Measurements from ENCODE around the gene ASB17.

Gene ASB17

DNA sequence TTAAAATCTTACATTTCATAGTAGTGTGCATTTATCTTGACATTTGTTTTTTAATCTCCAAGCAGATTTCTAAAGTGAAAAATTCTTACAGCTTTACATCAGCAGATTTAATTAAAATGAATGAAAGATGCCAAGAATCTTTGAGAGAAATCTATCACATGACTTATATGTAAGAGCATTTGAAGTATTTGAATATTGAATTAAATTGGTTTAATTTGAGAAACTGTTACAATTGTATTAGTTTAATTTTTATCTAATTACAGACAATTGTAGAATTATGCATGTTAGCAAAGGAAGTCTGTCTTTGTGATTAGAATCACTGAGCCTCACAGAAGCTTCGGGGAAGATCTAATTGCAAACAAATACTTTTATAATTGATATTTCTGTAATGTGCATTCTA lies 52.2 kb downstream of the ASB17 start:
- no peaks in the 10 kb centered on the region for H3K9me3 ChIP-seq
- no peak overlapping the region for H3K4me3 ChIP-seq
- intact Hi-C loops (cut with DNase I; ENCODE audit: low total_unique reads) = no loop called here

DNA sequence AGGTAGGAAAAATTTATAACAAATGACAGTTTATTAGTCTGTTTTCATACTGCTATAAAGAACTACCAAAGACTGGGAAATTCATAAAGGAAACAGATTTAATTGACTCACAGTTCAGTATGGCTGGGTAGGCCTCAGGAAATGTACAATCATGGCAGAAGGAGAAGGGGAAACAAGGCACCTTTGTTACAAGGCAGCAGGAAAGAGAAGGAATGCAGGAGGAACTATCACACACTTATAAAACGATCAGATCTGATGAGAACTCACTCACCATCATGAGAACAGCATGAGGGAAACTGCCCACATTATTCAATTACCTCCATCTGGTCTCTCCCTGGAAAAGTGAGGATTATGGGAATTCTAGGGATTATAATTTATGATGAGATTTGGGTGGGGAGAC lies 61.3 kb downstream of the ASB17 start:
- no peak overlapping the region for H3K27ac ChIP-seq
- no peaks in the 10 kb centered on the region for H3K27me3 ChIP-seq
- H3K4me3 ChIP-seq = no peak overlapping the region
- DNase-seq = no peak
- intact Hi-C loops (cut with DNase I; ENCODE audit: low total_unique reads) = no loop called here
- no peaks in the 10 kb centered on the region for H3K36me3 ChIP-seq
- TF ChIP-seq, protein P1, sequence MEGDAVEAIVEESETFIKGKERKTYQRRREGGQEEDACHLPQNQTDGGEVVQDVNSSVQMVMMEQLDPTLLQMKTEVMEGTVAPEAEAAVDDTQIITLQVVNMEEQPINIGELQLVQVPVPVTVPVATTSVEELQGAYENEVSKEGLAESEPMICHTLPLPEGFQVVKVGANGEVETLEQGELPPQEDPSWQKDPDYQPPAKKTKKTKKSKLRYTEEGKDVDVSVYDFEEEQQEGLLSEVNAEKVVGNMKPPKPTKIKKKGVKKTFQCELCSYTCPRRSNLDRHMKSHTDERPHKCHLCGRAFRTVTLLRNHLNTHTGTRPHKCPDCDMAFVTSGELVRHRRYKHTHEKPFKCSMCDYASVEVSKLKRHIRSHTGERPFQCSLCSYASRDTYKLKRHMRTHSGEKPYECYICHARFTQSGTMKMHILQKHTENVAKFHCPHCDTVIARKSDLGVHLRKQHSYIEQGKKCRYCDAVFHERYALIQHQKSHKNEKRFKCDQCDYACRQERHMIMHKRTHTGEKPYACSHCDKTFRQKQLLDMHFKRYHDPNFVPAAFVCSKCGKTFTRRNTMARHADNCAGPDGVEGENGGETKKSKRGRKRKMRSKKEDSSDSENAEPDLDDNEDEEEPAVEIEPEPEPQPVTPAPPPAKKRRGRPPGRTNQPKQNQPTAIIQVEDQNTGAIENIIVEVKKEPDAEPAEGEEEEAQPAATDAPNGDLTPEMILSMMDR (IDR thresholded peaks at IDR 0.05) = no peak
- no peaks in the 10 kb centered on the region for H3K9me3 ChIP-seq
- H3K4me1 ChIP-seq = no peaks in the 10 kb centered on the region

More for the DNA sequence above, 52.2 kb downstream of the ASB17 start:
- no peak for DNase-seq
- H3K27ac ChIP-seq = no peak overlapping the region
- no peaks in the 10 kb centered on the region for H3K4me1 ChIP-seq
- no peaks in the 10 kb centered on the region for H3K27me3 ChIP-seq
- H3K36me3 ChIP-seq = no peaks in the 10 kb centered on the region
- TF ChIP-seq, protein P1 (IDR thresholded peaks at IDR 0.05) = no peak

Measured in tibial artery (tissue), 4 donors.